ENCODE measurements around the gene KCNB1.

The KCNB1 gene

DNA sequence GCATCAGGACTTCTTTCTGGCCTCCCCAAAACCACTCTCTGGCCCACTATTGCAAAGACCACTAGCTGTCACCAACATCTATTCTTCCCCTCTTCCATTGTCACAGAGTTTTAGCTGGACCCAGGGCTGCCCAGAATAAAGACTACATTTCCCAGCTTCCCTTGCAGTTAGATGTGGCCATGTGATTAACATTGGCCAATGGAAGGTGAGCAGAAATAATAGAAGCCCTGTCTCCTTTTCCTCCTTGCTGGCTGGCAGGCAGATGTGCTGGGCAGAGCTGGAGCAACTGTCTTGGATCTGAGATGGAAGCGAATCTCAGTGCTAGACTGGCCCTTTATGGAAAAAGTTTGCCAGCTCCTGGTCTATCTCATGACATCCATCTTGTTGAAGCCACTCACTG lies 97.0 kb downstream of the KCNB1 start:
- DNase-seq, result no peak

DNA sequence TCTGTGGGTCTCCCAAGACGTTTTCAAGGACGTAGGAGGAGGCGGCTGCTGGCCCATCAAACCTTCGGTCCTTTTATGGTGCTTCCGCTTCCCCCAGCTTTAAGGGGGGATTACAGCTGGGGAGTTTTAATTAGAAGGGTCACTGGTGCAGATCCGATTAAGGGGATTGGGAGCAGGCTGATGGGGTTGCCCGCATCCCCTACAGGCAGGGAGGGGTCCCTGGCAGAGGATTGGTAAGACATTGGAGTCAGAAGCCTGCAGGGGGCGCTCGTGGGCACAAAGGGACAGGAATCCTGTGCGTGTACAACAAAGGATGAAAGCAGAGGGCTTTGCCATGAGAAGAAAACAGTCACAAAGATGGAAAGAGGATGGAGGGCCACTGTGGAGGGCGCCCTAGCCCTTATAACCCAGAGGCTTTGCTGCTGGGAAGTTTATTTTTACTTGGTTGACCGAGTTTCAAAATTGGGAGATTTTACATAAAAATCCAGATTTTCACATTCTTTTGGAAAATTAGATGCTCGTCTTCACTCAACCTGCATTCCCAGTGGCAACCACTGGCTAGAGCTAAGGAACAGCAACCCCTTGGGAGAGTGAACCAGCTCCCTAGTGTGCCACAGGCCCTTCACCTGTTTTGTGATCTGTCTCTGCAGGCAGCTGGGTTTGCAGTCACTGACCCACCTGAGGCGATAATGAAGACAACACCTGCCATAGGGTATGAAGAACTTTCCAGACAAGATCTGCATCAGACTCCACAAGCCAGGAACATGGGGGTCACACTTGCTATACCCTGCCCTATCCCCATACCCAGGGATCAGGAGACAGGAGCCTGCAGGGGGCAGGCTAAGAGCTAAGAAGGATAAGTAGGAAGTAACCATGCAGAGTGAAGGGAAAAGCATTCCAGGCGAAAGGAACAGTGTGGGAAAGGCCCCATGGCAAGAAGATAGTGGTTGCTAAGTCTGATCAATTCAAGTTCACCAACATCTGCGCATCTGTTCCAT lies 97.7 kb downstream of the KCNB1 start:
- DNase-seq, result peak; percentile 62

DNA sequence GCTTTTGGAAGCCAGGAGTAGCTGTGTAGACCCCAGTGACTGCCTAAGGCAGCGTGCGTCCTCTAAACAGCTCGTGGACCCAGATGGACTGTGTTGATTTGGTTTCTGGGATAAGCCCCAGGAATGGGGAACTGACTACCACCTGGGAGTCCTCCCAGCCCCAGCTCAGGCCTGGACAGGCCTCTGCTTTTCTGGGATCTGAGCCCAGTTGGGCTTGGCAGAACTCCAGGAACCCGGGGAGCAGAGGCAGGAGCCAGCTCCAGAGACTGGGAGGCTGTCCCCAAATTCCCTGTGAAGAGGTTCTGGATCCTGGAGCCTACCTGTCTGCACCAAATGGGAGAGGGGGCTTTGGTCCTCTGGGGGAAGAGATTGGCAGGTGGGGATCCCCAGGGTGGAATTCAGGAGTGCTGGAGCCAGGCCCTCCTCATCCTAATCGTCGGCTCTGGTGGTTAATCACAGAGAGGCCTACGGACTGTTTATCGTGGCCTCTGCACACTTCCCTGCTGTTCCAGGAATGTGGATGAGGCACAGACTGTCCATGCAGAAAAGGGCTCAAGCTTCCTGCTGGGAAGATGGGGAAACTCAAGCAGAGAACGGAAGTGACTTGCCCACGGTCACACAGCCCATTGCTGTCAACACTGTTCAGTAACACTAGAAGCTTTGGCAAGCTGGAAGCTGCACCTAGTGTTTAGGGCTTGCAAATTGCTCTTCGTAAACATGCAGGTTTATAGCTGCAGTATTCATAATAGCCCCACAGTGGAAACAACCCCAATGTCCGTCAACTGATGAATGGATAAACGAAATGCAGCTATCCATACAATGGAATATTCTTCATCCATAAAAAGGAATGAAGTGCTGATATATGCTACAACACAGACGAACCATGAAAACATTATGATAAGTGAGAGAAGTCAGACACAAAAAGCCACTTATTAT lies 100.6 kb downstream of the KCNB1 start:
- DNase-seq, result no peak

DNA sequence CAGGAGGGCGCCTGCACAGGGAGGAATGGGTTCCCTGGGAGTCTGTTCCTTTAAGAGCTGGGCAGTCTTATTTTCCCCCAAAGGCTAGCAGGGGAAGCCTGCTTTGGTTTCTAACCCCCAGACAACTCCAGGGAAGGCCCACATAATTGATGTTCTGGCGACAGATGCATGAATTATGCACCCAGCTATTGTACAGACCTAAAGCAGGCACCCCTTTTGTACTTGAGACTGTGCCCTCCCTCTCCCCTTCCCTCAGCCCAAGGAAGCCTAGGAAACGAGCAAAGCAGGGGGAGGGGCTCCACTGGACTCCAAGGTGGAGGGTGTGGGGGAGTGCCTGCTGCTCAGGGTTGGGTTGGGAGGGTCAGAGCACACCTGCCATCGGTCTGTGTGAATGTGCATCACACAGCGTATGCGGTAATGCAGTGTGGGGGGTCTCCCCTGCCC lies 102.1 kb downstream of the KCNB1 start:
- DNase-seq, result no peak

DNA sequence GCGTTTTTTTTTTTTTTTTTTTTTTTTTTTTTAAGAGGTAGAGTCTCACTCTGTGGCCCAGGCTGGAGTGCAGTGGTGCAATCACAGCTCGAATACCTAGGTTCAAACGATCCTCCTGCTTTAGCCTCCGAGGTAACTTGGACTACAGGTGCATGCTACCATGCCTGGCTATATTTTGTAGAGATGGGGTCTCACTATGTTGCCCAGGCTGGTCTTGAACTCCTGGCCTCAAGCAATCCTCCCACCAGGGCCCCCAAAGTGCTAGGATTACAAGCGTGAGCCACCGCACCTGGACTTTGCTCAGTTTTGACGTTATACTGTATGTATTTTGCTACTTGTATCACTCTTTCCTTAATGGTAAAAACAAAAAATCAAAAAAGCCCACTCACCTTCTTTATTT lies 103.1 kb downstream of the KCNB1 start:
- DNase-seq, result no peak

DNA sequence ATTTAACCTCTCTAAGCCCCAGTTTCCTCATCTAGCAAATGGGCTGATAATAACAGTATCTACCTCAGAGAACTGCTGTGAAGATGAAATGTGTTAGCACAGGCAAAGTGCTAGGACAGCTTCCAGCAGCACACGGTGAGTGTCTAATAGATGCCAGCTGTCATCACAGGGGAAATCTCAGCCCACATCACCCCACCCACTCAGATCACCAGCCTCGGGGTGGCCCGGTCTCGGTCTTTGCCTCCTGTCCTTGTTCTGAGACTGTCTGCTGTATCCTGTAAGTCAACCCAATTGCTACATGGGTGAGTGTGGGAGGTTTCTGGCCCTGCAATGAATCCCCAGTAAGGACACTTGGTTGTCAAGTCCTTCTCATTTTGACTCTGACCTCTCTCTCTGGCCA lies 105.1 kb downstream of the KCNB1 start:
- DNase-seq, result no peak

DNA sequence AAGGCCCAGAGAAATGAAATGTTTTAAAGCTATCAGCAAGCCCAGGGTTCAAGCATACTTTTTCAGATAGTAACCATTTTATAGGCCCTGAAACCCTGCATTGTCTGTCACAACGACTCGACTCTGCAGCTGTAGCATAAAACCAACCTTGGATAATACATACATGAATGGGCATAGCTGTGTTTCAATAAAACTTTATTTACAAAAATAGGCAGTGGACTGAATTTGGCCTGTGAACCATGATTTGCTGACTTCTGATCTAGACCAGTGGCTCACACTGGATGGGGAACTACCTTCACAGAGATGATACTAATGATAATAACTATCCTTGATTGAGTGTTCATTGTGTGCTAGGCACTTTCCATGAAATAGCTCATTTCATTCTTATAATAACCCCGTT lies 107.3 kb downstream of the KCNB1 start:
- no peak for DNase-seq

DNA sequence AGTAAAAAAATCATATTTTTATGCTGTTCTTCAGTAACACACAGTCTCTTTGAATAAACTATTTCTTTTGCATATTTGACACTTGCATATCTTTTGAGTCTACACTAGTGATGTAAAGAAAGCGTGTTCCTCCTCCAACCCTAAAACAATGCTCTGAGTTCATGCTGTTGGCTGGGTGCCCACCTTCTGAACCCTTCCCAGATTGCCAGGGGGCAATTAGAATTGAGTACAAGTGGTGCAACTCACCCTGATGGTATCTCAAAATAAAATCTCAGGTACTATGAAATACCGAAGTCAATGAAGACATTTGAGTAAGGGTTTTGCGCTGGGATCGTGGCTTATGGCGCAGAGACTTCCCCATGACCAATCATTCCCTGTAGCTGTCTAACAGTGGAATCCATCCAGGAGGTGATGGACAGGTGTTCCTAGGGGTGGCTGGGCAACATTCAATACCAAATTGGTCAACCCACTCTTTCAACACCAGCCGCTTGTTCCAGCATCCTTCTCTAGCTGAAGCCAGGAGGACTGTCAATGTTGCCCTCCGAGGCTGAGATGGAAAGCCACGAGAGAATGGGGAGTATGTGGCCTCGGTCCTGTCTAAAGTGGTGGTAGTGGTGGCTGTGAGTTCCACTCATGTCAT lies 110.3 kb downstream of the KCNB1 start:
- no peak for DNase-seq

DNA sequence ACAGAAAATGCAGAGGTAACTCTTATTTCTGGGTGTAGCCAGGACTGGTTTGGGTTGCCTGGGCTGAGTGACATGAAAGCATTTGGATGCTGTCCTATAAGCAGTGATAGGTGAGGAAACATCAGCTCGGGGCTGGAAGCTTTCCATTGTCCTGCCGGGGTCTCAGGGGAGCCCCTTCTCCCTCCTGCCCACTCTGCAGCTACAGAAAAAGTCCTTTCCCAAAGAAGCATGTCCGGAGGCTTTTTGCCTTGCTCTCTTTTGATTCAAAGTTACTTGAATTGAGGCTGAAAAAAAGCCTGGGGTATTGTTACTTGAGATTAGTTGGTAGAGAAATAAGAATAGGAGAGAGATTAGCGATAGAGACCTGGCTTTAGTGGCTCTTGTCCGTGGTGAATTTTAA lies 113.9 kb downstream of the KCNB1 start:
- no peak for DNase-seq

DNA sequence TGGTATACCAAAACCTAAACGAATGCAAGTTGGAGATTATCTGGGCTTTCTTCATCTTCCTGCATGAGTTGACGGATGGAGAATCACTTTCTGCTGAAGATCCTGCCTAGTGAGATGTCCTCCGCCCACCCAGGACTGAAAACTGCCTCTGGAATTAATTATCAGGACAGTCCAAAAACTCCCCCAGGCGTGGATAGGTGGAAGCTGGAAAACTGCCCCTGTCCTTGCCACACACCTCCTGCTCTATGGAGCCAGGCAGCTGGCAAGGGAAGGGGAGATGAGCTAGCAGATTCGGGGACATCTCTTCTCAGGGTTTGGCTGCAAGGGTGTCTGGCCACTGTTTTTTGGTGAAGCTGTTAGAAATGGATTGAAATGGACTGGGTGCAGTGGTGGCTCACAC lies 115.4 kb downstream of the KCNB1 start:
- no peak for DNase-seq

DNA sequence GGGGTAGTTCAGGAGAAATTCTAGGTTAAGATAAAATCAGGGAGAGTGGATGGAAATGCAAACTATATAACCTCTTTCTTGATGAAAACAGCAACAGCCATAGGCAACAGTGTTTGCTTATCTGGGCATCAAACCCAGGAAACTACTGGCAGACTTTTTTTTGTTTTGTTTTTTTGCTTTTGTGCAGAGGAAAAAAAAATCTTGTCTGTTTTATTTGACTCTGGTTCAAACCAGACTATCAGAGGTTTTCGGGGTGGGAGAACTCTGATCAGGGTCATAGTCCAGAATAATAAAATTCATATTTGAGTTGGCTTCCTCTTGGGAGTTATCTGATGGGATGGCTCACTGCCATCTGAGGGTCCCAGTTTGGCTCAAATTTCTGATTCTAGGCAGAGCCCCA lies 115.8 kb downstream of the KCNB1 start:
- DNase-seq, result no peak

DNA sequence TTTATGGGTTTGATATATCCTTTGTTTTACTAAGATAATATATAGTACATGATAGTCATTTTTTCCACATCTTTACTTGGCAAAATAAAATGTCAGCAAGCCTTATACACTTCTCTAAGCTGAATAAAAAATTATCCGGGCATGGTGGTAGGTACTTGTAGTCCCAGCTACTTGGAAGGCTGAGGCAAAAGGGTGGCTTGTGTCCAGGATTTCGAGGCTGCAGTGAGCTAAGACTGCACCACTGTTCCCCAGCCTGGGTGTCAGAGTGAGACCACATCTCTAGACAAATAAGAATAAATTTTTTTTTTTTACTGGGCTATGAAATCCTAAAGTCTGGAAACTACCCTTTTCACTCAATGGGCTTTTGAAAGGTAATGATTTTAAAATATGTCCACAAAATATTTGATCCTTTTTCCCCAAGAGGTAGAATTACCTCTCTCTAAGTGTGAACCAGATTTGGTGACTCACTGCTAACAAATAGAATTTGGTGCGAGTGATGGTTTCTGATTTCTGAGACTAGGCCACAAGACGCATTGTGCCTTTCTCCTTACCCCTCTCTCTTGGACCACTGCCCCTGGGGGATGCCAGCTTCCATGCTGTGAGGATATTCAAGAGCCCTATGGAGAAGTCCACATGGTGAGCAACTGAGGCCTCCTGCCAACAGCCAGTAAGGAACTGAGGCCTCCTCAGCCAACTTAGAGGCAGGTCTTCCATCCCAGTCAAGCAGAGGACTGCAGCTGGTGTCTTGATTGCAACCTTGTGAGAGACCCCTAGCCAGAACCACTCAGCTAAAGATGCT lies 120.4 kb downstream of the KCNB1 start:
- DNase-seq, result no peak

DNA sequence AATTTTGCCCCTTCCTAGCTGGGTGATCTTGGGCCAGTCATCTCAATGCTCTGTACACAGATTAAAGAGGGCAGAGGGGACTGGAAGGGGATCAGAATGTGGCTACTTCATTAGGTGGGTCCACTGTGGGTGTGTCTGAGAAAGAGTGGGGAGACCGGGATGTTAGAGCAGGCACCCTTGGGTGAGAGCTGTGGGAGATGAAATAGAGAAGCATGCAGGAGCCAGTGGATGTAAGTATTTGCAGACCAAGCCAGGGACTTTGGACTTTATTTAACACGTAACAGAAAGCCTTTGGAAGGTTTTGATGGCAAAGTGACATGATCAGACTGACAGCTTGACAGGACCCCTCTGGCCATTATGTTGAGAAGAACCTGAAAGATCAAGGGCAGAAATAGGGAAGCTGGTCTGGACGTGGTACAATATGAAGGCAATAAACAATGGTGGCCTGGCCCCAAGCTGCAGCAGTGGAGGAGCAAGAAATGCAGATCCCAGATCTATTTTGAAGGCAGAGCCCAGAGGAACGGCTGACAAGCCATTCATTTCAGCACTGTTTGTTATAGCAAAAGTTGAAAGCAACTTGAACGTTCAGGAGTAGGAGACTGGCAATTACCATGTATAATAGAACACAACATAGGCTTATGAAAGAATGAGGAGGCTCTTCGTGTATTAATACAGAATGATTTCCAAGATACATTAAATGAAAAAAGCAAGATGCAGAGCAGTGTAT lies 122.1 kb downstream of the KCNB1 start:
- DNase-seq, result no peak

DNA sequence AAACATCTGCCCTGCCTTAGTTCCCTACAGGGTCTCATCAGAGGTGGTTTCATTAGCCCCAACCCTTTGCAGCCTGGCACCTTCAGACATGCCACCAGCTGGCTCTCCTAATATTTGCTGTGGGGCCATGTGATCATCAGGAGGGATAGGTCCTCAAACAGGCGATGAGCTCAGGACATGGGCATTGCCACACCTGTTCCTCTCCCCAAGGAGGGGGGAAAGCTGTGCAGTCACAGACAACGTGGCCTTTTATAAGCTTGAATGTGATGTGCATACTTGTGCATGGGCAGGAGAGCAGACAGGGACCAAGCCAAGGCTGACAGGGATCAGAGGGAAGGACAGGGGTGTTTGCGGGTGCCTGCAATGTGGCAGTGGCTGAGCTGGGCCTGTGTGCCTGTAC lies 125.8 kb downstream of the KCNB1 start:
- DNase-seq, result no peak

DNA sequence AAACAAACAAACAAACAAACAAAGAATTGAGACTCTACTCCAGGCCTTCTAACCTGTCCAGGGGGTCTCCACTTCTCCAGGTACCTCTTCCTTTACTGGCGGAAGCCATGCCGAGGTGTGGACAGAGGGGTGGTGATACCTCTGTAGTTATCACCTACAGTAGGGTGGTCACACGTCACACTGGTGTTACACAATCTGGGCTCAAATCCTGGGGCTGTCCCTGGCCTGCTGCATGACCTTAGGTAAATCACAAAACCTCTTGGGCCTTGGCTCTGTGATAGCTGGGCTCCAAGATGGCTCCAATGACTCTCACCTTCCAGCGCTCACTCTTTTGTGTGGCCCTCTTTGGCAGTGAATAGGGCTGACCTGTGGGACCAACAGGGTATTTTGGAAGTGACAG lies 127.8 kb downstream of the KCNB1 start:
- no peak for DNase-seq

DNA sequence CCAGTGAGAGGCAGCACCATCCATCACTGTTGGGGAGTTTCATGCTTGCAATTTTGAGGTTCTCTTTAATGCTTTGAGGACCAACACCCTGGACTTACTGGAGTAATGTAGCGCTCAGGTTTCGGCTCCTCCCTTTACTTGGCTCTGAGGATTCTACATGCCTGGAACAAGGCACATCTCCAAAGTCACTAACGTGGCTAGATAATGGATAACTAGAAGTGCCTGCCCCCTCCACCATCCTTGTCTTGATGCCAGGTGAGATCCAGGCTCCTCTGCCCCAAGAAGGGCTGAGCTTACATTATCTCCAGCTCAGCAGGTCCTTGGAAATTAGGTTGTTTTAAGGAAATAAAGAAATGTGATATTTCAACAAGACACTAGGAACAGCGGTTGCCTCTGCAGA lies 129.1 kb downstream of the KCNB1 start:
- no peak for DNase-seq

DNA sequence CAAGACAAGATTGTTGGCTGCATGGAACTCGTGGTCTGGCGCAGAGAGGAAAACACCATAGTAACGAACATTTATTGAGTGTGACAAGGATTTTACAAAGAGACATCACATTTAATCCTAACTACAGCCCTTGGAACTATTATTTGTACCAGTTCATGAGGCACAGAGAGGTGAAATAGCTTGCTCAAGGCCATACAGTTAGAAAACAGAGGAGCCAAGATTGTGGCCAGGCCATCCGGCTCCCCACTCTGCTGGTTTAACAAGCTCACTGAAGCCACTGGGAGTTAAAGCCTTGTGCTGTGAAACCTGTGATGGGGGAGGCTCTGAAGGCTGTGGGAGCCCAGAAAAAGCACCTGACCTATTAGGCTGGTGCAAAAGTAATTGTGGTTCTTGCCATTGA lies 129.7 kb downstream of the KCNB1 start:
- DNase-seq, result no peak

DNA sequence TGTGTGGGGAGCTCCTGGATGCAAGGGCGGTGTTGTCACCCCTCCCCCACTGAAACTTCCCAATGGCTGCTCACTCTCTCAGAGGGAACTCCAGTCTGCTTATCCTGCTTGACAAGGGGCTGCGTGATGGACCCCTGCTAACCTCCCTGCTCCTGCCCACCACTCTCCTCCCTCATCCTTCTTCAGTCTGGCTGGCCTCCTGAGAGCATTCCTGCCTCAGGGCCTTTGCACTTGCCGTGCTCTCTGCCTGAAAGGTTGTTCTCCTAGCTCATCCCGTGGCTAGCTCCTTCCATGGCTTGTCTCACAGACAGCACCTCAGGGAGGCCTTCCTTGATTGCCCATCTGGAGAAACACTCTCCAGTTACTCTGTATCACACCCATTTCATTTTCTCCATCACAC lies 130.7 kb downstream of the KCNB1 start:
- no peak for DNase-seq

DNA sequence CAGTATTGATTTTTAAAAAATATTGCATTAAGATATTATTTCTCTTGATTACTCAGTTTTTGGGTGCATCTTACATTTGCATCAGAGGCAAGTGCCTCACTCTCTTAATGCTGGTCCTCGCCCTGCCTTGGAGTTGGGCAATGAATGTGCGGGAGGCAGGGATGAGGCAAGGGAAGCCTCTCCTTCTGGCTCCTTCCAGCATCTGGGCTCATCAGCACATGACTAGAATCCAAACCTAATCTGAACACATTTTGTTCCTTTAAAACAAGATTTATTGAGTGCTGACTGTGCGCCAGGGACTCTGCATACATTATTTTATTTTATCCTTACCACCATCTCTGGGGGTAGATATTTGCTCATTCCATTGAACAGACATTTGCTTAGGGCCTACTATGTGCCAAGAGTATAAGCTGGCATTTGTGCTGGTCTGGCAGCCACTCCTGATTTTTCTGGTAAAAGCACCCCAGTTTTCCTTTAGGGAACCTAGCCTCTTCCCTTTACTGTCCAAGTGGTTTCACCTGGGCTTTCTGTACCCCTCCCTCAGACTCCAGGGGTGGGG lies 132.7 kb downstream of the KCNB1 start:
- DNase-seq, result no peak

DNA sequence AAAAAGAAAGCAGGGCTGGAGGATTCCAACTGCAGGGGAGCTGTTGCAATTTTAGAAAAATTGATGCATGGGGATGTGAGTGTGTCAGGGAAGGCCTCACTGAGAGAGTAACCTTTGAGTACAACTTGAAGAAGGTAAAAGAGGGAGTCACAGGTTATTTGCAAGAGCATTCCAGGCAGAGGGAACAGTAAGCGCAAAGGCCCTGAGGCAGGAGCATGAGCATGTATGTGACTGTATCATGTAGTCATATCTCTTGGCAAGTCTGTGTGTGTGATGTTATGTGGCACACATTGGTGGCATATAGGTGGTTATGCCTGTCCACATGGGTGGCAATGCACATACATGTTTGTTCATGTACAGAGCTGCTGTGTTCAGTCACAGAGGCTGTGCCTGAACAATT lies 133.4 kb downstream of the KCNB1 start:
- DNase-seq, result no peak

DNA sequence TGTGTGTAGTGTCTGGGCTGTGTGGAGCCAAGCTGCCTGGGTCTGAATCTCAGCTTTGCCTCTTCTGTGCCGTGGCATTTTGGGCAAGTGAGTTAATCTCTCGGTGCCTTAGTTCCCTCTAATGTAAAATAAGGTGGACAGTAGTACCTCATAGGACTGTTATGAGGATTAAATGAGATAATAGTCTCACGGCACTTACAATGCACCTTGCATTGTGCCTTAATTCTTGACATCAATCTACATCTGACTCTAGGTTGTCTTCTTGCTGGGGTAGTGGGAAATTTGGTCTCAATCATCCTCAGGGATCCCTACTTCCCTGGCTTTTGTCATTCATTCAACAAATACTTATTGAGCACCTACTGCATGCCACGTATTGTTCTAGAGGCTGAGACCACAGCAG lies 133.9 kb downstream of the KCNB1 start:
- no peak for DNase-seq
